Measurements from ENCODE around the gene AP2A2. TPM values are rescaled to one million over a fixed set of nuclear protein-coding genes. Genes with fewer than 3 reads are reported as not detected.

AP2A2 gene
- total RNA-seq (2022; extraction: Qiagen RNA extraction), result 32.5 to 38.3 TPM (median 37.2 TPM) in 5 replicates

DNA sequence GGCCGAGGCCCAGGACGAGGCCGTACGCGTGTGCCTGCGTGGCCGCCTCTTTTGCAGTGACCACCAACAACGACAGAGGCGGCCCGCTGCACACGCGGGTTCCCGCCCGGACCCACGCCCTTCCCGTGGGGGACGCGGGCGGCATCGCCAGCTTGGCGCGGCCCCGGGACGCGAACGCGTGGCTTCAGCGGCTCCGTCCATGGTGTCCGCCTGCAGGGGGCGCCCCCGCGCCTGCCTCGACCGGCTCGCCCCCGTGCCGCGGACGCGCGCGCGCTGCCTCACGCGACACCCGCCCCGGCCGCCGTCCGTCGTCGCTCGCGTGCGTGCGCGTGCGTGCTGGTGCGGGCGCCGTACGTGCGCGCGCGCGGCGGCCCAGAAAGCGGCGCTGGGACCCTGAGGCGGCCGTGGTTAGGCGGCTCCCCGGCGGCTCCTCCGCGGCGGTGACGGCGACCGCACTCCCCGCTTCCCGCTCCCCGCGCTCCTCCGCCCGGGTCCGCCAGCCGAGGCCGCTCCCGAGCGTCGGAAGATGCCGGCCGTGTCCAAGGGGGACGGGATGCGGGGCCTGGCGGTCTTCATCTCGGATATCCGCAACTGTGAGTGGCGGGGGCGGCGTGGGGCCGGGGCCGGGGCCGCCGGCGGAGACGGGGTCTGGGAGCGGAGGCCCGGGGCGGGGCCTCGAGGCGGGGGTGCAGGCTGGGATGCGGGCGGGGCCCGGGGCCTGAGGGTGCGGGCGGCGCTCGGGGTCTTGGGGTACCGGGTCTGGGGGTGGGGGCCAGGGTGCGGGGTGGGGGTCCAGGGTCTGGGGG, at the start of gene AP2A2:
AP2A2 (plus strand) TSS at position 375 of the 806 bp plus-strand sequence; CDS start at position 527, 152 bp downstream.

DNA sequence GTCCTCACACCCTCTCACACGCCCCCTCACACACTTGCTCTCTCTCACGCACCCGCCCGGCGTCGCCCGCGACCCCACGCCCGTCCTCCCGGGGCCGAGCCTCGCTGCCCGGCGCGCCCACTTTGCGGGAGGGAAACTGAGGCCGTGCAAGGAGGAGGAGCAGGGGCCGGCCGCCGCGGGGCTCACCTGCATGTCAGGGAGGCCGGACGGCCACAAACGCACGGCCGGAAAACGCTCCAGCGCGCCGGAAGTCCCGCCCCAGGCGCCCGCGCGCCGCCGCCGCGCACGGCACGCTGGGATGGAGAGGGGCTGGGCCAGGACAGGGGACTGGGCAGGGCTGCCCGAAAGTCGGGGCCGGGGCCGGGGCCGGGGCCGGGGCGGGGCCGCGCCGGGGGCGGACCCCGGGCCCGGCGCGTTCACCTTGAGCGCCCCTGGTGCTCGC, 15.1 kb upstream of the AP2A2 start, which contains the start of gene CHID1:
CHID1 (minus strand) TSS at position 222 of the 442 bp plus-strand sequence. CDS start 5,994 bp downstream, outside the sequence.

DNA sequence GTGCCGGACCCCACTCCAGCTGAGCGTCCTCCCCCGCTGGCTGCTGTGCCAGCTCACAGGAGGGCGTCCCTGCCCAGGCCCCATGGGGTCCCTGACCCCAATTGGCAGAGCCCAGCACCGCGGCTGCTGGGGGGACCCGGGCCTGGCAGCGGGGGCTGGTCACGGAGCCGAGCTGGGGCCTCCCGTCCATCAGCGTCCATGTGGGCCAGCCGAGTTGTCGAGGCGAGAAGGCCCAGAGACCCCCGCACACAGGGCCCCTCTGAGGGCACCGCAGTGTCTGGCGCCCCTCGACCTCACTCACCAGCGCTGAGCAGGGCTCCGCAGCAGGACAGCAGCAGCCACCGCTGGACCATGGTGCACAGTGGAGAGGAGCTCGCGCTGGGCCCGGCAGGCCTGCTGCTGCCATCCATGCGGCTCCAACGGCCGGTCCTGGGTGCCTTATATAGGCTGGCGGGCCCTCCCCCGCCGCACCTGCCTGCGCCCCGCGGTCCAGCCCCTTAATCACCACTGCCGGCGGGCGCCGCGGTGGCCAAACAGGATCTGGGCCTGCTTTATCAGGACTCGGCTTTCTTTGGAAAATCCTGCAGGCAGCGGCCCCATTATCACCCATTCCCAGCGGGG, 110.7 kb downstream of the AP2A2 start, which contains the start of gene MUC6:
MUC6 (minus strand) TSS at position 416 of the 621 bp plus-strand sequence; CDS start at position 353, 63 bp downstream.

Other genes with a start within 250 kb of the AP2A2 start
- gene DEAF1, start 230.6 kb upstream of the AP2A2 start, total RNA-seq (2022; extraction: Qiagen RNA extraction), result 27.2 to 37.0 TPM (median 33.8 TPM) in 5 replicates
- gene TMEM80, start 230.1 kb upstream of the AP2A2 start, total RNA-seq (2022; extraction: Qiagen RNA extraction), result 9.2 to 11.6 TPM (median 11.3 TPM) in 5 replicates
- gene EPS8L2, start 219.6 kb upstream of the AP2A2 start, total RNA-seq (2022; extraction: Qiagen RNA extraction), result 77.4 to 139 TPM (median 122 TPM) in 5 replicates
- gene TALDO1, start 178.4 kb upstream of the AP2A2 start, total RNA-seq (2022; extraction: Qiagen RNA extraction), result 416 to 454 TPM (median 423 TPM) in 5 replicates
- 37.0 to 53.7 TPM (median 49.1 TPM) in 5 replicates for gene GATD1, start 148.4 kb upstream of the AP2A2 start, total RNA-seq (2022; extraction: Qiagen RNA extraction)
- 1.4 to 2.7 TPM (median 2.0 TPM) in 5 replicates for gene CEND1, start 135.8 kb upstream of the AP2A2 start, total RNA-seq (2022; extraction: Qiagen RNA extraction)
- 23.7 to 39.6 TPM (median 37.1 TPM) in 5 replicates for gene SLC25A22, start 127.6 kb upstream of the AP2A2 start, total RNA-seq (2022; extraction: Qiagen RNA extraction)
- gene PIDD1, start 120.6 kb upstream of the AP2A2 start, total RNA-seq (2022; extraction: Qiagen RNA extraction), result 8.7 to 17.7 TPM (median 16.6 TPM) in 5 replicates
- 1,648 to 2,773 TPM (median 2,446 TPM) in 5 replicates for gene RPLP2, start 115.9 kb upstream of the AP2A2 start, total RNA-seq (2022; extraction: Qiagen RNA extraction)
- 35.5 to 63.1 TPM (median 58.0 TPM) in 5 replicates for gene PNPLA2, start 107.0 kb upstream of the AP2A2 start, total RNA-seq (2022; extraction: Qiagen RNA extraction)
- 2.9 to 5.2 TPM (median 4.8 TPM) in 5 replicates for gene CRACR2B, start 98.0 kb upstream of the AP2A2 start, total RNA-seq (2022; extraction: Qiagen RNA extraction)
- 725 to 879 TPM (median 864 TPM) in 5 replicates for gene CD151, start 92.9 kb upstream of the AP2A2 start, total RNA-seq (2022; extraction: Qiagen RNA extraction)
- 590 to 758 TPM (median 644 TPM) in 5 replicates for gene POLR2L, start 83.3 kb upstream of the AP2A2 start, total RNA-seq (2022; extraction: Qiagen RNA extraction)
- 121 to 195 TPM (median 194 TPM) in 5 replicates for gene TSPAN4, start 83.0 kb upstream of the AP2A2 start, total RNA-seq (2022; extraction: Qiagen RNA extraction)
- 70.5 to 81.8 TPM (median 78.9 TPM) in 5 replicates for gene CHID1, start 15.1 kb upstream of the AP2A2 start, total RNA-seq (2022; extraction: Qiagen RNA extraction)
- gene MUC6, start 110.8 kb downstream of the AP2A2 start, total RNA-seq (2022; extraction: Qiagen RNA extraction), result 0.01 to 0.02 TPM (median 0.01 TPM) in 3 of 5 replicates, not detected in the others
- gene MUC2, start 149.0 kb downstream of the AP2A2 start, total RNA-seq (2022; extraction: Qiagen RNA extraction), result 0.14 to 0.97 TPM (median 0.27 TPM) in 5 replicates
- gene MUC5AC, start 232.1 kb downstream of the AP2A2 start, total RNA-seq (2022; extraction: Qiagen RNA extraction), result 1.9 to 4.1 TPM (median 3.2 TPM) in 5 replicates